ENCODE results near the gene RFC4. TPM values are rescaled to one million over a fixed set of nuclear protein-coding genes. Genes with fewer than 3 reads are reported as not detected.

The RFC4 gene
- total and polyA plus RNA-seq, 9 of the 15 experiments (the other 6 are each of a cell fraction or from before 2014, with no cell fraction given), result 105 to 227 (median 180) TPM

- intact Hi-C loops (cut with micrococcal nuclease) (loop anchor here (5.0 kb wide), 1 partner anchor 65 kb away; no protein-coding TSS in a partner anchor), in situ Hi-C loops (cut with MboI) (loop anchor here (10.0 kb wide), 1 partner anchor 142 kb away; the partner anchor contains the start of gene AHSG)
- Histone ChIP-seq H2AFZ (ENCODE audit: low read depth, low read length) (no peak overlapping the region), H3K4me3 (no peak overlapping the region), H3K79me2 (ENCODE audit: control insufficient read depth, insufficient read depth, low read length) (no peaks in the 10 kb centered on the region), H3K9me1 (ENCODE audit: control insufficient read depth, insufficient read depth, low read length) (no peaks in the 10 kb centered on the region), H4K20me1 (replicated peaks; ENCODE audit: control insufficient read depth, insufficient read depth, low read length) (no peaks in the 10 kb centered on the region), H3K4me1 (replicated peaks in 1 of 2; ENCODE audit: control insufficient read depth in 2 of 2, insufficient read depth in 2 of 2, low read length in 2 of 2) (peaks cover 0 to 5% of the 10 kb centered on the region in 2 experiments; a peak in 2 of 5 replicates), H3K36me3 (ENCODE audit: control insufficient read depth, insufficient read depth, low read length) (no peaks in the 10 kb centered on the region), H3K27ac (ENCODE audit: extremely low read depth, low read depth, low read length) (no peak overlapping the region), H3K9me3 (replicated peaks; ENCODE audit: control insufficient read depth, insufficient read depth, low read depth, low read length) (no peaks in the 10 kb centered on the region), H3K9ac (ENCODE audit: insufficient read depth in 1 of 2, low read depth in 2 of 2, low read length in 2 of 2) (no peak overlapping the region), H3K4me2 (ENCODE audit: insufficient read depth, low read length) (no peak overlapping the region), H3K27me3 (ENCODE audit: control insufficient read depth in 2 of 2, insufficient read depth in 2 of 2, low read length in 2 of 2) (peaks cover 0 to 7% of the 10 kb centered on the region in 2 experiments; a peak in 3 of 5 replicates)
- FAIRE-seq (no peak), ATAC-seq (no peak), DNase-seq (ENCODE audit: extremely low read depth in 1 of 4, low spot score in 3 of 4) (no peak)
- ChIA-PET POLR2A (interaction anchor here (1.0 kb wide), 1 partner anchor 26 kb away, joined by 3 read pairs; the partner anchor contains the start of gene EIF4A2), CTCF (ENCODE audit: low intra/inter-chr PET ratio) (no interaction called here)
- BruUV-seq (replicated peaks), result no TSS peak
- 49% methylated on average over 6 of the region's 8 CpGs for WGBS (ENCODE audit: insufficient coverage, low coverage, missing lambda C conversion rate)
- no peak for TF ChIP-seq ETS2 (tag; IDR thresholded peaks at IDR 0.05; ENCODE audit: borderline replicate concordance, poor library complexity, severe bottlenecking)
- 0 out of 2 replicates have a peak, but pooled peaks have one; percentile 21 for TF ChIP-seq ZEB2 (IDR thresholded peaks at IDR 0.05)
- 0 out of 2 replicates have a peak, but pooled peaks have one; percentile 34 for TF ChIP-seq SMARCE1 (IDR thresholded peaks at IDR 0.05)
- TF ChIP-seq TGIF2 (CRISPR knock-in tag; IDR thresholded peaks at IDR 0.05), result no peak
- TF ChIP-seq BDP1 (IDR thresholded peaks at IDR 0.05; ENCODE audit: insufficient read depth, insufficient read length), result no peak
- TF ChIP-seq, protein P1, sequence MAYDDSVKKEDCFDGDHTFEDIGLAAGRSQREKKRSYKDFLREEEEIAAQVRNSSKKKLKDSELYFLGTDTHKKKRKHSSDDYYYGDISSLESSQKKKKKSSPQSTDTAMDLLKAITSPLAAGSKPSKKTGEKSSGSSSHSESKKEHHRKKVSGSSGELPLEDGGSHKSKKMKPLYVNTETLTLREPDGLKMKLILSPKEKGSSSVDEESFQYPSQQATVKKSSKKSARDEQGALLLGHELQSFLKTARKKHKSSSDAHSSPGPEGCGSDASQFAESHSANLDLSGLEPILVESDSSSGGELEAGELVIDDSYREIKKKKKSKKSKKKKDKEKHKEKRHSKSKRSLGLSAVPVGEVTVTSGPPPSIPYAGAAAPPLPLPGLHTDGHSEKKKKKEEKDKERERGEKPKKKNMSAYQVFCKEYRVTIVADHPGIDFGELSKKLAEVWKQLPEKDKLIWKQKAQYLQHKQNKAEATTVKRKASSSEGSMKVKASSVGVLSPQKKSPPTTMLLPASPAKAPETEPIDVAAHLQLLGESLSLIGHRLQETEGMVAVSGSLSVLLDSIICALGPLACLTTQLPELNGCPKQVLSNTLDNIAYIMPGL (CRISPR knock-in tag; IDR thresholded peaks at IDR 0.05), result no peak
- no peak for TF ChIP-seq ZNF232 (CRISPR knock-in tag; IDR thresholded peaks at IDR 0.05)
- no peak for TF ChIP-seq ZNF395 (CRISPR knock-in tag; IDR thresholded peaks at IDR 0.05)
- TF ChIP-seq, protein P2, sequence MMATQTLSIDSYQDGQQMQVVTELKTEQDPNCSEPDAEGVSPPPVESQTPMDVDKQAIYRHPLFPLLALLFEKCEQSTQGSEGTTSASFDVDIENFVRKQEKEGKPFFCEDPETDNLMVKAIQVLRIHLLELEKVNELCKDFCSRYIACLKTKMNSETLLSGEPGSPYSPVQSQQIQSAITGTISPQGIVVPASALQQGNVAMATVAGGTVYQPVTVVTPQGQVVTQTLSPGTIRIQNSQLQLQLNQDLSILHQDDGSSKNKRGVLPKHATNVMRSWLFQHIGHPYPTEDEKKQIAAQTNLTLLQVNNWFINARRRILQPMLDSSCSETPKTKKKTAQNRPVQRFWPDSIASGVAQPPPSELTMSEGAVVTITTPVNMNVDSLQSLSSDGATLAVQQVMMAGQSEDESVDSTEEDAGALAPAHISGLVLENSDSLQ (IDR thresholded peaks at IDR 0.05), result peak; percentile 93
- no peak for TF ChIP-seq NR0B1 (IDR thresholded peaks at IDR 0.05; ENCODE audit: partially characterized antibody)
- no peak for TF ChIP-seq TAF15 (IDR thresholded peaks at IDR 0.05; ENCODE audit: low read depth, low read length)
- no peak for TF ChIP-seq SREBF2 (CRISPR knock-in tag; IDR thresholded peaks at IDR 0.05)
- TF ChIP-seq EHMT2 (IDR thresholded peaks at IDR 0.05), result no peak
- no peak for TF ChIP-seq ZC3H4 (CRISPR knock-in tag; IDR thresholded peaks at IDR 0.05; ENCODE audit: borderline replicate concordance)
- no peak for TF ChIP-seq RFX7 (CRISPR knock-in tag; IDR thresholded peaks at IDR 0.05)
- TF ChIP-seq MTA2 (IDR thresholded peaks at IDR 0.05; ENCODE audit: low read depth), result no peak
- no peak for TF ChIP-seq JUNB (CRISPR knock-in tag; conservative IDR thresholded peaks at IDR 0.05)
- TF ChIP-seq HMGN3 (IDR thresholded peaks at IDR 0.05; ENCODE audit: borderline replicate concordance, extremely low read depth, insufficient read length, low read depth, low read length), result no peak
Observed at GRCh38 chr3:186757214-186757613, 49.1 kb downstream of the RFC4 start.

All from K562 (cell line).